ENCODE data around the gene SPINK5.

- TF ChIP-seq CTCF (IDR thresholded peaks at IDR 0.05) (no peak), POLR2A (IDR thresholded peaks at IDR 0.05) (no peak), EP300 (IDR thresholded peaks at IDR 0.05) (no peak), POLR2AphosphoS5 (IDR thresholded peaks at IDR 0.05) (no peak)
These were observed 104.5 kb downstream of the SPINK5 start, which contains the start of gene SPINK14 for GRCh38 chr5:148168246-148168645.
